ENCODE results near the gene C7. TPM values are rescaled to one million over a fixed set of nuclear protein-coding genes. Genes with fewer than 3 reads are reported as not detected.
"Not testable (repeated sequence)": the region's sequence is repeated elsewhere in the genome, so short reads cannot be mapped to it uniquely, and the experiment has no call there.

The C7 gene
- polyA plus RNA-seq (2012; ENCODE audit: insufficient read depth, insufficient read length), result not detected

GRCh38 chr5:40909264-40909663 lies at the start of gene C7:
C7 (plus strand) TSS chr5:40909497; CDS start chr5:40909611, 114 bp downstream.
- H3K4me3 ChIP-seq (ENCODE audit: low read length), result no peak within 1 kb of the TSS
- no peak for DNase-seq (ENCODE audit: low read depth, low spot score)

- DNase-seq (ENCODE audit: low read depth, low spot score), result no peak
- H3K4me3 ChIP-seq (ENCODE audit: low read length), result no peak overlapping the region
Observed at GRCh38 chr5:40860711-40861110, 48.6 kb upstream of the C7 start.

GRCh38 chr5:40865004-40865403 lies 44.3 kb upstream of the C7 start:
- DNase-seq (ENCODE audit: low read depth, low spot score); H3K4me3 ChIP-seq (ENCODE audit: low read length): not testable (repeated sequence)

GRCh38 chr5:40866844-40867243 lies 42.5 kb upstream of the C7 start:
- no peak for DNase-seq (ENCODE audit: low read depth, low spot score)
- H3K4me3 ChIP-seq (ENCODE audit: low read length), result no peak overlapping the region

- DNase-seq (ENCODE audit: low read depth, low spot score), result no peak
- no peak overlapping the region for H3K4me3 ChIP-seq (ENCODE audit: low read length)
Observed at GRCh38 chr5:40869384-40869783, 39.9 kb upstream of the C7 start.

- H3K4me3 ChIP-seq (ENCODE audit: low read length), result no peak overlapping the region
- no peak for DNase-seq (ENCODE audit: low read depth, low spot score)
Observed at GRCh38 chr5:40871177-40871576, 38.1 kb upstream of the C7 start.

- not testable (repeated sequence) for H3K4me3 ChIP-seq (ENCODE audit: low read length); DNase-seq (ENCODE audit: low read depth, low spot score)
Observed at GRCh38 chr5:40872253-40872652, 37.0 kb upstream of the C7 start.

GRCh38 chr5:40873286-40873880 lies 35.9 kb upstream of the C7 start:
- no peak overlapping the region for H3K4me3 ChIP-seq (ENCODE audit: low read length)
- DNase-seq (ENCODE audit: low read depth, low spot score), result no peak

GRCh38 chr5:40875958-40876357 lies 33.3 kb upstream of the C7 start:
- H3K4me3 ChIP-seq (ENCODE audit: low read length), result no peak overlapping the region
- no peak for DNase-seq (ENCODE audit: low read depth, low spot score)

GRCh38 chr5:40877371-40877988 lies 31.8 kb upstream of the C7 start:
- no peak overlapping the region for H3K4me3 ChIP-seq (ENCODE audit: low read length)
- DNase-seq (ENCODE audit: low read depth, low spot score), result no peak

- peak; percentile 14 for DNase-seq (ENCODE audit: low read depth, low spot score)
- H3K4me3 ChIP-seq (ENCODE audit: low read length), result no peak overlapping the region
Observed at GRCh38 chr5:40879163-40879942, 29.9 kb upstream of the C7 start.

- H3K4me3 ChIP-seq (ENCODE audit: low read length), result no peak overlapping the region
- DNase-seq (ENCODE audit: low read depth, low spot score), result no peak
Observed at GRCh38 chr5:40882291-40882690, 27.0 kb upstream of the C7 start.

GRCh38 chr5:40883051-40883450 lies 26.2 kb upstream of the C7 start:
- DNase-seq (ENCODE audit: low read depth, low spot score); H3K4me3 ChIP-seq (ENCODE audit: low read length): not testable (repeated sequence)

GRCh38 chr5:40895440-40896425 lies 13.6 kb upstream of the C7 start:
- H3K4me3 ChIP-seq (ENCODE audit: low read length); DNase-seq (ENCODE audit: low read depth, low spot score): not testable (repeated sequence)

- peak; percentile 31 for DNase-seq (ENCODE audit: low read depth, low spot score)
- H3K4me3 ChIP-seq (ENCODE audit: low read length), result no peak overlapping the region
Observed at GRCh38 chr5:40904205-40904993, 4.9 kb upstream of the C7 start.

GRCh38 chr5:40904994-40905306 lies 4.3 kb upstream of the C7 start:
- no peak for DNase-seq (ENCODE audit: low read depth, low spot score)
- no peak overlapping the region for H3K4me3 ChIP-seq (ENCODE audit: low read length)

- DNase-seq (ENCODE audit: low read depth, low spot score), result no peak
- H3K4me3 ChIP-seq (ENCODE audit: low read length), result no peak overlapping the region
Observed at GRCh38 chr5:40906351-40906751, 2.9 kb upstream of the C7 start.

GRCh38 chr5:40909723-40910122 lies 426 bp downstream of the C7 start:
- DNase-seq (ENCODE audit: low read depth, low spot score), result no peak
- no peak overlapping the region for H3K4me3 ChIP-seq (ENCODE audit: low read length)

- no peak overlapping the region for H3K4me3 ChIP-seq (ENCODE audit: low read length)
- no peak for DNase-seq (ENCODE audit: low read depth, low spot score)
Observed at GRCh38 chr5:40911266-40911665, 2.0 kb downstream of the C7 start.
